Left lung (tissue), 10 donors: ENCODE results near the gene SOX11. TPM values are rescaled to one million over a fixed set of nuclear protein-coding genes. Genes with fewer than 3 reads are reported as not detected.

Experiments
- ATAC-seq: fragments of 200-7000 bp; cut with Tn5 transposase; one replicate; pipeline ENCODE4 v1.9.1; 2020; ENCODE audit warnings: moderate library complexity
- DNase-seq, 4 donors: peaks; one replicate each; pipeline ENCODE4 v3.0.0-alpha.2; 2013 to 2020
- H3K27ac ChIP-seq, 2 donors: fragments of 200-600 bp; sonication (generic) in 1 of 2; one replicate each; pipeline versions ENCODE4 v1.5.0 to v1.8.0; 2020 to 2021
- H3K27me3 ChIP-seq, 2 donors: fragments of 200-600 bp; sonication (generic) in 1 of 2; one replicate each; pipeline versions ENCODE4 v1.5.0 to v1.8.0; 2020 to 2021
- H3K36me3 ChIP-seq, 2 donors: fragments of 200-600 bp; sonication (generic) in 1 of 2; one replicate each; pipeline versions ENCODE4 v1.5.0 to v1.8.0; 2020 to 2021
- H3K4me1 ChIP-seq, 2 donors: fragments of 200-600 bp; one replicate each; pipeline ENCODE4 v1.8.0; 2021
- H3K4me3 ChIP-seq, 2 donors: fragments of 200-600 bp; sonication (generic) in 1 of 2; one replicate each; pipeline versions ENCODE4 v1.5.0 to v1.8.0; 2020 to 2021; ENCODE audit warnings: mild to moderate bottlenecking in 1 of 2
- H3K9me3 ChIP-seq, 2 donors: fragments of 200-600 bp; sonication (generic) in 1 of 2; one replicate each; pipeline versions ENCODE4 v1.5.0 to v1.8.0; 2020 to 2021
- CTCF ChIP-seq, 2 donors: fragments of 200-600 bp; sonication (generic) in 1 of 2; IDR thresholded peaks; one replicate each; pipeline versions ENCODE4 v1.5.0 to v1.8.0; 2021; ENCODE audit warnings: antibody characterized with exemption in 2 of 2
- intact Hi-C, 2 donors: fragments of 100-400 bp; cut with DNase I; formaldehyde crosslinking; loops; one replicate each; pipeline versions ENCODE4 v1.11.2 to v1.14.2; 2022
- polyA plus RNA-seq, 6 donors: library from polyadenylated mRNA; unstranded; fragments of 120-200 nt; gene quantifications; one replicate each; pipeline ENCODE4 v1.2.1, GENCODE V29; 2013; ENCODE audit not compliant: insufficient read length in 6 of 6
- total RNA-seq, 2 donors: library from RNA; stranded (reverse); fragmentation: NEBNext Ultra II Directional; extraction: Animal tissue kit (Norgen Biotek cat#: 25700); gene quantifications; one replicate each; pipeline ENCODE4 v1.2.1, GENCODE V29; 2021
- donor health status: DM: no; HTN: yes; CAD: no.
- donor health status: DM: no; HTN: no; CAD: no.

SOX11 gene
- total and polyA plus RNA-seq, 8 donors: 0.05 to 48.1 (median 42.0) TPM

GRCh38 chr2:5742126-5742525 lies 49.9 kb downstream of the SOX11 start:
- ATAC-seq (no peak), DNase-seq (no peak)
- H3K9me3 ChIP-seq: no peaks in the 10 kb centered on the region
- intact Hi-C loops: no loop called here
- H3K36me3 ChIP-seq: no peaks in the 10 kb centered on the region
- H3K4me1 ChIP-seq: no peaks in the 10 kb centered on the region
- H3K27ac ChIP-seq: no peak overlapping the region
- H3K27me3 ChIP-seq: no peaks in the 10 kb centered on the region
- no peak for TF ChIP-seq CTCF (IDR thresholded peaks at IDR 0.05)
- no peak overlapping the region for H3K4me3 ChIP-seq

- ATAC-seq (no peak), DNase-seq (no peak)
- no peak overlapping the region for H3K4me3 ChIP-seq
- no peaks in the 10 kb centered on the region for H3K9me3 ChIP-seq
- H3K36me3 ChIP-seq: no peaks in the 10 kb centered on the region
- H3K27ac ChIP-seq: no peak overlapping the region
- H3K27me3 ChIP-seq: no peaks in the 10 kb centered on the region
- TF ChIP-seq CTCF (IDR thresholded peaks at IDR 0.05): no peak
- intact Hi-C loops: no loop called here
- H3K4me1 ChIP-seq: no peaks in the 10 kb centered on the region
These were observed 56.2 kb downstream of the SOX11 start for GRCh38 chr2:5748391-5748790.

GRCh38 chr2:5748946-5749345 lies 56.8 kb downstream of the SOX11 start:
- Histone ChIP-seq H3K27me3 (no peaks in the 10 kb centered on the region), H3K4me1 (no peaks in the 10 kb centered on the region), H3K36me3 (no peaks in the 10 kb centered on the region), H3K27ac (no peak overlapping the region), H3K9me3 (no peaks in the 10 kb centered on the region), H3K4me3 (no peak overlapping the region)
- no peak for TF ChIP-seq CTCF (IDR thresholded peaks at IDR 0.05)
- intact Hi-C loops: no loop called here
- ATAC-seq (no peak), DNase-seq (no peak)

- intact Hi-C loops: no loop called here
- Histone ChIP-seq H3K4me1 (no peaks in the 10 kb centered on the region), H3K27ac (no peak overlapping the region), H3K4me3 (no peak overlapping the region), H3K36me3 (no peaks in the 10 kb centered on the region), H3K9me3 (no peaks in the 10 kb centered on the region), H3K27me3 (no peaks in the 10 kb centered on the region)
- no peak for TF ChIP-seq CTCF (IDR thresholded peaks at IDR 0.05)
- ATAC-seq (no peak), DNase-seq (no peak)
These were observed 57.2 kb downstream of the SOX11 start for GRCh38 chr2:5749347-5749746.
